A673 (cell line): ENCODE results near the gene WDR87.

ENCODE experiments used
- EZH2 ChIP-seq: fragments of 200-600 bp; sonication (generic); IDR thresholded peaks from 2 replicates; pipeline ENCODE4 v1.6.1; 2017; ENCODE audit warnings: borderline replicate concordance, low read depth, mild to moderate bottlenecking, mixed read lengths, antibody characterized with exemption, low read length; ENCODE audit not compliant: poor library complexity, severe bottlenecking
- TF ChIP-seq, protein P1 (sequence below): fragments of 300-800, 200-600 bp; sonication (generic); conservative IDR thresholded peaks from 2 replicates; pipeline ENCODE4 v1.5.1; 2017; ENCODE audit warnings: low read depth, mild to moderate bottlenecking, antibody characterized with exemption, low read length, moderate library complexity, mixed read lengths

DNA sequence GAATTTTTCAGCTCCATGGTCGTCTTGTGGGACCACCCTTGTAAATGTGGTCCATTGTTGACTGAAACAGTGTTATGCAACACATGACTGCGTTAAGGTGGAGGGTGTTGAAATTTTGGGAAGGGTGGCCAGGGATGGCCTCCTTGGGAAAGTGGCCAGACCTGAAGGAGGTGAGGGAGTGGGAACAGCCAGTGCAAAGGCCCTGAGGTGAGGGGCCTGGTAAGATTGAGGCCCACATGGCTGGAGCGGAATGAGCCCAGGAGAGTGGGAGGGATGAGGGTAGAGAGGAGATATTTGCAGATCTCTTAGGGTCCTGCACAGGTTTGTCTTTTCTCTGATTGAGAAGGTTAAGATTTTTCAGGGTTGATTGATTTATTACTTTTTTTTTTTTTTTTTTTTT is 18.8 kb upstream of the WDR87 start:
- TF ChIP-seq, protein P1, sequence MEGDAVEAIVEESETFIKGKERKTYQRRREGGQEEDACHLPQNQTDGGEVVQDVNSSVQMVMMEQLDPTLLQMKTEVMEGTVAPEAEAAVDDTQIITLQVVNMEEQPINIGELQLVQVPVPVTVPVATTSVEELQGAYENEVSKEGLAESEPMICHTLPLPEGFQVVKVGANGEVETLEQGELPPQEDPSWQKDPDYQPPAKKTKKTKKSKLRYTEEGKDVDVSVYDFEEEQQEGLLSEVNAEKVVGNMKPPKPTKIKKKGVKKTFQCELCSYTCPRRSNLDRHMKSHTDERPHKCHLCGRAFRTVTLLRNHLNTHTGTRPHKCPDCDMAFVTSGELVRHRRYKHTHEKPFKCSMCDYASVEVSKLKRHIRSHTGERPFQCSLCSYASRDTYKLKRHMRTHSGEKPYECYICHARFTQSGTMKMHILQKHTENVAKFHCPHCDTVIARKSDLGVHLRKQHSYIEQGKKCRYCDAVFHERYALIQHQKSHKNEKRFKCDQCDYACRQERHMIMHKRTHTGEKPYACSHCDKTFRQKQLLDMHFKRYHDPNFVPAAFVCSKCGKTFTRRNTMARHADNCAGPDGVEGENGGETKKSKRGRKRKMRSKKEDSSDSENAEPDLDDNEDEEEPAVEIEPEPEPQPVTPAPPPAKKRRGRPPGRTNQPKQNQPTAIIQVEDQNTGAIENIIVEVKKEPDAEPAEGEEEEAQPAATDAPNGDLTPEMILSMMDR: no peak
- TF ChIP-seq EZH2: no peak
